Thyroid gland (tissue), 4 donors: ENCODE results near the gene SIM1. TPM values are rescaled to one million over a fixed set of nuclear protein-coding genes. Genes with fewer than 3 reads are reported as not detected.

ENCODE experiments used
- DNase-seq, 2 donors: peaks; one replicate each; pipeline ENCODE4 v3.0.0-alpha.2; 2019
- H3K27ac ChIP-seq, 3 donors: fragments of 200-600 bp; sonication (generic); 1 replicate in 2 of 3; 2 replicates in 1 of 3; pipeline ENCODE4 v1.5.1; 2016 to 2019; ENCODE audit warnings: mild to moderate bottlenecking in 1 of 3, moderate library complexity in 1 of 3
- H3K27me3 ChIP-seq: fragments of 200-600 bp; sonication (generic); one replicate; pipeline ENCODE4 v1.5.1; 2019
- H3K36me3 ChIP-seq, 2 donors: fragments of 200-600 bp; sonication (generic); one replicate each; pipeline ENCODE4 v1.5.1; 2016 to 2019
- H3K4me1 ChIP-seq, 2 donors: fragments of 200-600 bp; sonication (generic); one replicate each; pipeline ENCODE4 v1.5.1; 2017 to 2019
- H3K4me3 ChIP-seq, 3 donors: fragments of 200-600 bp; sonication (generic); replicated peaks in 1 of 3; 1 replicate in 2 of 3; 2 replicates in 1 of 3; pipeline ENCODE4 v1.5.1; 2016; ENCODE audit warnings: mild to moderate bottlenecking in 1 of 3
- H3K9me3 ChIP-seq: fragments of 200-600 bp; sonication (generic); one replicate; pipeline ENCODE4 v1.5.1; 2017
- POLR2A ChIP-seq, 2 donors: fragments of 450-650 bp; IDR thresholded peaks; one replicate each; pipeline ENCODE4 v1.6.1; 2017; ENCODE audit warnings: antibody characterized with exemption in 2 of 2, mild to moderate bottlenecking in 2 of 2, moderate library complexity in 1 of 2
- WGBS, 2 donors: methylation state at CpG; one replicate each; pipeline ENCODE4 v1.1.5; 2017; 5-methylcytosine and 5-hydroxymethylcytosine counted together
- intact Hi-C: fragments of 100-400 bp; cut with DNase I; formaldehyde crosslinking; loops from one replicate; pipeline ENCODE4 v1.15.1; 2023
- total RNA-seq, 4 donors: library from RNA; depleted of rRNA; stranded (reverse); fragments of >200 nt; gene quantifications; one replicate each; pipeline ENCODE4 v1.2.3, GENCODE V29; 2016
- TF ChIP-seq, protein P1 (sequence below), 6 experiments: fragments of 200-600 bp in 3 of 6; fragments of 450-650 bp in 3 of 6; sonication (generic) in 3 of 6; IDR thresholded peaks; one replicate each; pipeline ENCODE4 v1.5.1; 2016 to 2019; ENCODE audit warnings: antibody characterized with exemption in 6 of 6, mild to moderate bottlenecking in 2 of 6, inconsistent platforms in 1 of 6, moderate library complexity in 1 of 6

SIM1 gene
- total RNA-seq, 4 donors from 2014 or later = not detected

DNA sequence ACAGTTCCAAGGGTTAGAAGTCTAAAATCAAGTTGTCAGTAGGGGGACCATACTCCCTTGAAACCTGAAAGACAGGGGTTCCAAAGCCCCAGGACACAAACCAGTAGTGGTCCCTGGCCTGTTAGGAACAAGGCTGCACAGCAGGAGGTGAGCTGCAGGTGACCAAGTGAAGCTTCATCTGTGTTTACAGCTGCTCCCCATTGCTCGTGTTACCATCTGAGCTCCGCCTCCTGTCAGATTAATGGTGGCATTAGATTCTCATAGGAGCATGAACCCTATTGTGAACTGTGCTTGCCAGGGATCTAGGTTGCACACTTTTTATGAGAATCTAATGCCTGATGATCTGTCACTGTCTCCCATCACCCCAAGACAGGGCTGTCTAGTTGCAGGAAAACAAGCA, 25.3 kb upstream of the SIM1 start:
- Histone ChIP-seq H3K9me3 (no peaks in the 10 kb centered on the region), H3K27me3 (no peaks in the 10 kb centered on the region), H3K4me1 (no peaks in the 10 kb centered on the region), H3K4me3 (no peak overlapping the region), H3K36me3 (no peaks in the 10 kb centered on the region), H3K27ac (no peak overlapping the region)
- TF ChIP-seq POLR2A (IDR thresholded peaks at IDR 0.05) = no peak
- TF ChIP-seq, protein P1, sequence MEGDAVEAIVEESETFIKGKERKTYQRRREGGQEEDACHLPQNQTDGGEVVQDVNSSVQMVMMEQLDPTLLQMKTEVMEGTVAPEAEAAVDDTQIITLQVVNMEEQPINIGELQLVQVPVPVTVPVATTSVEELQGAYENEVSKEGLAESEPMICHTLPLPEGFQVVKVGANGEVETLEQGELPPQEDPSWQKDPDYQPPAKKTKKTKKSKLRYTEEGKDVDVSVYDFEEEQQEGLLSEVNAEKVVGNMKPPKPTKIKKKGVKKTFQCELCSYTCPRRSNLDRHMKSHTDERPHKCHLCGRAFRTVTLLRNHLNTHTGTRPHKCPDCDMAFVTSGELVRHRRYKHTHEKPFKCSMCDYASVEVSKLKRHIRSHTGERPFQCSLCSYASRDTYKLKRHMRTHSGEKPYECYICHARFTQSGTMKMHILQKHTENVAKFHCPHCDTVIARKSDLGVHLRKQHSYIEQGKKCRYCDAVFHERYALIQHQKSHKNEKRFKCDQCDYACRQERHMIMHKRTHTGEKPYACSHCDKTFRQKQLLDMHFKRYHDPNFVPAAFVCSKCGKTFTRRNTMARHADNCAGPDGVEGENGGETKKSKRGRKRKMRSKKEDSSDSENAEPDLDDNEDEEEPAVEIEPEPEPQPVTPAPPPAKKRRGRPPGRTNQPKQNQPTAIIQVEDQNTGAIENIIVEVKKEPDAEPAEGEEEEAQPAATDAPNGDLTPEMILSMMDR (IDR thresholded peaks at IDR 0.05) = no peak
- 80 to 90% methylated on average over 2 of the region's 2 CpGs for WGBS, 2 donors
- no peak for DNase-seq
- intact Hi-C loops = no loop called here

DNA sequence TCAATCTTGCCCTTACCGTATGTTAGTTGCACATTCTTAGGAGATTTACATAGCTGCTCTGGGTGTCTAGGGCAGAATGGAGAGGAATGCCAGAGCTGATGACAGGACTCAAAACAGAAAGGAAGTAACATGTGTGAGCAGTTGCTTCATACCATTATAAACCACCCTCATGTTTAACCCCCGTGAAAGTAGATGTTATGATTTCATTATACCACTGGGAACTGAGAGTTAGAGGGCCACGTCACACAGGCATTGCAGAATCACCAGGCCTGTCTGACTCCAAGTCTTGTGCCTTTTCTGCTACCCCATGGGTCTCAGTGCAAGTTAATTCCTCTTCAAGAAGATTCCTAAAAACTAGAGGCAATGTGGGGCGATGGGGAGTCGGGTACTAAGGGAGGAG, 23.5 kb upstream of the SIM1 start:
- intact Hi-C loops = no loop called here
- Histone ChIP-seq H3K9me3 (no peaks in the 10 kb centered on the region), H3K27ac (no peak overlapping the region), H3K27me3 (no peaks in the 10 kb centered on the region), H3K4me1 (no peaks in the 10 kb centered on the region), H3K36me3 (no peaks in the 10 kb centered on the region), H3K4me3 (no peak overlapping the region)
- no peak for DNase-seq
- no peak for TF ChIP-seq POLR2A (IDR thresholded peaks at IDR 0.05)
- TF ChIP-seq, protein P1 (IDR thresholded peaks at IDR 0.05) = no peak
- WGBS, 2 donors = 90 to 93% methylated on average over 5 of the region's 5 CpGs

DNA sequence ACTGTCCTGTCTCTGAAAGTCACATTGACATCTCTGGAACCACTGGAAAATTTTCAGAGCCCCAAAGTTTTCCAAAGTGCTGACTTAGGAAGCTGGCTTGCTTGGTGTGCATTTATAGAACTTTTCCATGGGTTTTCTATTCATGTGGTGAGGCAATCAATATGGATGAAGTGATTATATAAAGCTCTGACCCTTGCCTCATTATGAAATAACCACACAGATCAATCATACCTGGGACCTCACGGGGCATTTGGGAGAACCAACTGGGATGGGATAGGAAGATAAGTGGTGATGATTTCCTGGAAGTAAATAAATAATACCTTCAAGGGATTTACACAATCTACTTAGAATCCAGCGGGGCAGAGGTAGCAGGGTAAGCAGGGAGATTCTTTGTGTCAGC, 22.9 kb upstream of the SIM1 start:
- H3K36me3 ChIP-seq = no peaks in the 10 kb centered on the region
- H3K9me3 ChIP-seq = no peaks in the 10 kb centered on the region
- intact Hi-C loops = no loop called here
- no peak for DNase-seq
- H3K4me3 ChIP-seq = no peak overlapping the region
- H3K4me1 ChIP-seq = no peaks in the 10 kb centered on the region
- no peaks in the 10 kb centered on the region for H3K27me3 ChIP-seq
- no peak overlapping the region for H3K27ac ChIP-seq
- TF ChIP-seq, protein P1 (IDR thresholded peaks at IDR 0.05) = no peak
- no peak for TF ChIP-seq POLR2A (IDR thresholded peaks at IDR 0.05)
- 94% methylated on average over 2 of the region's 2 CpGs for WGBS, 2 donors

DNA sequence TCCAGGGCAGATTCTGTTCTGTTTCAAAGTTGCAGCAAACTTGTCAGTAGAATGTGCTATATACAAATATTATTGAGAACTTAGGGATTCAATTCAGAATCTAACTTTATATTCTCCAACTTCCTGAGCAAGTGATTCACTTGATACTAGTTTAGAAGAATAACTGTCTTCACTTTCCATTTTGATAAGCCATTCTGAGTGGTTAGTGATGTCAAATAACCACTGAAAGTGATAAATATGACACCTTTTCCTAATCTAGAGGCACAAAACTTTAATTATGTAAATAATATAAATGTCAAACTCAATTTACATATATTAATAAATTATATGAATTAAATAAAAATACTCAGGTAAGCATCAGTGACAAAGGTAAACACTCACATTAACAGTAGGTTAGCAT, 20.5 kb upstream of the SIM1 start:
- H3K27me3 ChIP-seq = no peaks in the 10 kb centered on the region
- TF ChIP-seq, protein P1 (IDR thresholded peaks at IDR 0.05) = no peak
- TF ChIP-seq POLR2A (IDR thresholded peaks at IDR 0.05) = no peak
- intact Hi-C loops = no loop called here
- H3K36me3 ChIP-seq = no peaks in the 10 kb centered on the region
- no peaks in the 10 kb centered on the region for H3K9me3 ChIP-seq
- H3K4me1 ChIP-seq = no peaks in the 10 kb centered on the region
- no peak for DNase-seq
- no peak overlapping the region for H3K4me3 ChIP-seq
- no peak overlapping the region for H3K27ac ChIP-seq

DNA sequence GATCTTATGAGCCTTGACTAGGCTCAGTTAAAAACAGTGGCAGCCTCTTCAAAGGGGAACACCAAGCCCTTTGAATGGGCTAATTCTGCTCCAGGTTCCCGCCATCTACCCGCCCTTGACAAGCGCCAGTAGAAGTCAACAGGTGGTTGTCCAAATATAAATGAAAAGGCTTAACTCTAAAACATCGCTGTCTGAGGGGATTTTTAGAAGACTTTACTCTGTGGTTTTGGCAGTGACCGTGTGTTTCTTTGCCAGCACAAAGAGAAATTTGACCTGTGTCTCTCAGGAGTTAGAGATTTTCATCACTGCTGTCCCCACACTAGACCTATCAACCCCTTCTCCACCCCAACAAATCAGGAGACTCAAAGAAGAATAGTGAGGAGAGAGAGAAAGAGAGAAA, 19.8 kb upstream of the SIM1 start:
- TF ChIP-seq POLR2A (IDR thresholded peaks at IDR 0.05) = no peak
- TF ChIP-seq, protein P1 (IDR thresholded peaks at IDR 0.05) = no peak
- WGBS, 2 donors = 70 to 82% methylated on average over 5 of the region's 5 CpGs
- no peaks in the 10 kb centered on the region for H3K36me3 ChIP-seq
- no peaks in the 10 kb centered on the region for H3K9me3 ChIP-seq
- H3K4me1 ChIP-seq = peaks cover 0 to 3% of the 10 kb centered on the region in 2 donors
- DNase-seq = no peak
- H3K4me3 ChIP-seq = no peak overlapping the region
- no peaks in the 10 kb centered on the region for H3K27me3 ChIP-seq
- intact Hi-C loops = no loop called here
- H3K27ac ChIP-seq = no peak overlapping the region
